ENCODE results near the gene HLCS.
"Not testable (repeated sequence)": the region's sequence is repeated elsewhere in the genome, so short reads cannot be mapped to it uniquely, and the experiment has no call there.

Gene HLCS

DNA sequence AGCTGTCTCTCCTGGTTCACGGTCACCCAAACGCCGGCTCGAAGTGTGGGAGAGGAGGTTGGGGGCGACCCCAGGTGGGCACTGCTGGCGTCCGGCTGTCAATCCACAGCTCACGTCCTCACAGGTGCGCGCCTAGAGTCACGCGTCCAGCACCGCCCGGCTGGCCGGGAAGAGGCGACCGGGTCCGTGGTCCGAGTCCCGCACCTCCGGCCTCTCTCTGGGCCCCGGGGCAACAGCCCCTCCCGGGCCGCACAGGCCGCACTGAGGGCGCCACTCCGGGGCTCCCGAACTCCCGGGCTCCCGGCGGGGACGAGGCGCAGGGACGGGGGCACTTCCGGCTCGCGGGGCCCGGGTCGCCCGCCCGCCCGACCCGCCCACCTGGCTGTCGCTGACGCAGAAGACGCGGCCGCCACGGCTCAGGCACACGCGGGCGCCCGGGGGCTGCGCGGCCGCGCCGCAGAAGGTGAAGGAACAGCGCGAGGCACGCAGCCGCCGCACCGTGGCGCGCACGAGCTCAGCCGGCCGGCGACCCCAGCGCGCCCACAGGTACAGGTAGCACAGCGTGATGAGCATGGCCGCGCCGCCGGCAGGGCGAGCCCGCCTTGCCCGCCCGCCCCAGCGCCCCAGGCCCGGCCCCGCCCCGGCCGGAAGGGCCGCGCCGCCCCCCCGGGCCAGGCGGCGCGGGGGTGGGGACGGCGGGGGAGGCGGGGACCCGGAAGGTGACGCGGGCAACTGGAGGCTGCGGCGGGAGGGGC is at the start of gene HLCS:
Gene HLCS (minus strand): TSS at position 604 of the 755 bp plus-strand sequence. CDS start 31 bp downstream, at position 573.
- peak; percentile 34 to 56 for DNase-seq (ENCODE audit: low read depth in 2 of 2)

GRCh38 chr21:37009740-37010341 is 43.4 kb upstream of the HLCS start:
- peak; percentile 50 to 64 for DNase-seq (ENCODE audit: low read depth in 2 of 2)

DNA sequence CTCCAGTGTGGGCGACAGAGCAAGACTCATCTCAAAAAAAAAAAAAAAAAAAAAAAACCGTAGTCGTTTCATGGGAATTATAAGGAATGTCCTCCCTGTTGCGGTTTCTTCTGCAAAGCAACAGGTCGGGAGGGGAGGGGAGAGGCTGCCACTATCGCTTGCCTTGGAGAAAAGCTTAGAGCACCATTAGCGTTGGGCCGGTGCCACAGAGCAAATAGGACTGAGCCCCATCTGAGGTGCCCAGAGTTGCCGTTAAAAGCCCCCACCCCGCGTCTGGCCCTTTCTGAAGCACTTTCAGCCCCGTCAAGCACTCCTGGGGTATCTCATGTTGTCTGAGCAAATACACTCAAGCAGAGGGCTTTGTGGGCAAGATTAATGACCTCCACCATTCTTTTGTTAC is 42.3 kb upstream of the HLCS start:
- DNase-seq (ENCODE audit: low read depth in 2 of 2): no peak

GRCh38 chr21:37006486-37007291 is 40.2 kb upstream of the HLCS start, which contains the start of gene RIPPLY3:
Gene RIPPLY3 (plus strand): TSS chr21:37006702. CDS start chr21:37006773, 71 bp downstream.
- no peak for DNase-seq (ENCODE audit: low read depth in 2 of 2)

DNA sequence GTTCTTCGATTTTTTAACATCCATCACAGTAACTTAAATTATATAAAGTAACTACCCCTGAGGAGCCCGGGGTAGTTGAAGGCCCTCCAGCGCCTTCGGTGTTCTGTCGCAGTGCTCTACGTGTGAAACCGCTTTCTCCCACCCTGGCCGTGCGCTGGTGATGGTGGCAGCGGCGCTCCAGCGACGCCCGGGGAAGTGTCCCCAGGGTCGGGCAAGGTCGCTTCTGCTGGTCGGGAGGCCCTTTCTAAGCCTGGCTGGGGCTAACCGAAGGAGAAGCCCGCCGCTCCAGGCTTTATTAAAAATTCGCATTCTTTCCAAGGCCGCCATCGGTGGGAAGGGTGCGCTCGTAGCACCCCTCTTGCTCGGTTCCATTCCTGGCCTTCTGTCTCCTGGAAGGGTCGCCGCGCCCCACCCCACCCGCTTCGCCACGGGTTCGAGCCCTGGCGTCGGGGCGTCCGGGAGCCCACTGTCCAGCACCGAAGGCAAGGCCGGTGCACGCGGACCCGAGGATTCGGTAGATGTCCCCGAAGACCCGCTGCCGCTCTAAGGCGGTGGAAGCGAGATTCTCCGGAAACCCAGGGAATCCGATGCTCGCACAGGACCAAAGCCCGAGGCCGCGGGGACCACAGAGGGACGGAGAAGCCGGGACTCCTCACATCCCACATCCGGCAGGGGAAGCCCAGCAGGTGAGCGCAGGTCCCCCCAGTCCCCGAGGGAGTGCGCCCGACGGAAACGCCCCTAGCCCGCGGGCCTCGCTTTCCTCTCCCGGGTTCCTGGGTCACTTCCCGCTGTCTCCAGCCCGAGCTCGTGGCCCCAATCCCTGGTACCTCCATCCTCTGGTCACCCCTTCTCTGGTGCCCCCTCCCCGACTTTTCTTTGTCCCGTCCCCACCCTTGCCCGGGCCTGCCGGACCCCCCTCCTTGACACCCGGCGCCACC is 39.3 kb upstream of the HLCS start:
- no peak for DNase-seq (ENCODE audit: low read depth in 2 of 2)

GRCh38 chr21:37003917-37004316 is 37.4 kb upstream of the HLCS start:
- not testable (repeated sequence) for DNase-seq (ENCODE audit: low read depth in 2 of 2)

GRCh38 chr21:37002851-37003250 is 36.4 kb upstream of the HLCS start:
- not testable (repeated sequence) for DNase-seq (ENCODE audit: low read depth in 2 of 2)

GRCh38 chr21:37001441-37001840 is 35.0 kb upstream of the HLCS start:
- DNase-seq (ENCODE audit: low read depth in 2 of 2): no peak

GRCh38 chr21:37000381-37000780 is 33.9 kb upstream of the HLCS start:
- DNase-seq (ENCODE audit: low read depth in 2 of 2): no peak

GRCh38 chr21:36999131-36999898 is 32.8 kb upstream of the HLCS start:
- DNase-seq (ENCODE audit: low read depth in 2 of 2): no peak

- DNase-seq (ENCODE audit: low read depth in 2 of 2): not testable (repeated sequence)
Measured at GRCh38 chr21:36995285-36995684, 28.8 kb upstream of the HLCS start.

GRCh38 chr21:36994501-36995158 is 28.2 kb upstream of the HLCS start:
- no peak for DNase-seq (ENCODE audit: low read depth in 2 of 2)

- DNase-seq (ENCODE audit: low read depth in 2 of 2): no peak
Measured at GRCh38 chr21:36992671-36993070, 26.2 kb upstream of the HLCS start.

GRCh38 chr21:36990508-36991205 is 24.2 kb upstream of the HLCS start:
- DNase-seq (ENCODE audit: low read depth in 2 of 2): no peak

DNA sequence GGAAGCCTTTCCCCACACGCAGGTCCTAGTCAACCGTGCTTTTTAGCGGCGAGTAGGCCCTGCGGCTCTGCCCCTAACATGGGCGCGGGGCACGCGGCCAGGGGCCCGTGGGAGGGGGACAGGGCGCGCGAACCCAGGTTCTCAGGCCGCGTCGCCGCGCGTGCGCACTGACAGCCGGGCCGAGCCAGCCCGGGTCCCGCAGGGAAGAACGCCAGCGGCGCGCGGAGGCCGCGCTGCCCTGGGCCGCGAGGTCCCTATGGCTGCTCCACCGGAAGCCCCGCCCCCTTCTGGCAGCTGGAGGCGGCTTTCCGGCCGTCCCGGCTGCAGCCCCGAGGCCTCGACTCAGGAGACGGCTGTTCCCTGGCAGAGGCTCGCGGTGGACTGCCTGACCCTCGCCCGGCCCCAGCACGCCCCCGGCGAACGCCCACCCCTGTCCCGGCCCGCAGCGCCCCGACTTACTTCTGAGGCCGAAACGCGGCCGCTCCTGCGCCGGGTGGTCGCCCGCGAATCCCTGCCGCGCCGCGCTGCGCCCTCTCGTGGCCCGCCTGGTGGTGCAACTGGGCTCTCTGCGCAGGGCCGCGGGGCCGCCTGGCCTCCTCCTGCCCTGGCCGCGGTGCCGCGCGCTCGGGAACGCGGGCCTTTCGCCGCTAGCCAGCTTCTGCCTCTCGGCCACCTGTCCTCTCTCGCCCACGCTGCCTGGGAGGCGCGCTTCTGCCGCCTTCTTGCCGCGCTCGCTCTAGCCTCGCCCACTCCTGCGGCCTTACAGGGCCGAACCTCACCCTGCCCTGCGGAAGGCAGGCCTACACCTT is 23.4 kb upstream of the HLCS start:
- peak; percentile 64 to 66 for DNase-seq (ENCODE audit: low read depth in 2 of 2)

- not testable (repeated sequence) for DNase-seq (ENCODE audit: low read depth in 2 of 2)
Measured at GRCh38 chr21:36989199-36989698, 22.8 kb upstream of the HLCS start.

DNA sequence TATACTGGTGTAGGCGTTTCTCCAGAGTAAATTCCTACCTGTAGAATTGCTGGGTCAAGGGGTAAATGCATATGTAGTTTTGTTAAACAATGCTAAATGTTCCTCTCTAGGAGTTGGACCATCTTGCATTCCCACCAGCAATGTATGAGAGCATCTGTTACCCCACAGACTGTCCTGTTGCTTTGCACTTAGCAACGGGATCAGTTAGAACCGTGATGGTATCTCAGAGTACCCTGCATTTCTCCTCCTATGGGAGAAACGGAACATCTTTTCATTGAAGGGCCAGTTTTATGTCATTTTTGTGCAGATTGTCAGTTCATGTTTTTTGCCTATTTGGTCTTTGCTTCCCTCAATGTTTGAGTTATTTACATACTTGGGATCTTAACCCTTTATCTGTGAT is 22.1 kb upstream of the HLCS start:
- DNase-seq (ENCODE audit: low read depth in 2 of 2): no peak

GRCh38 chr21:36987845-36988244 is 21.4 kb upstream of the HLCS start:
- no peak for DNase-seq (ENCODE audit: low read depth in 2 of 2)
